Measurements from ENCODE around the gene SMAD1.
"Not testable (repeated sequence)": the region's sequence is repeated elsewhere in the genome, so short reads cannot be mapped to it uniquely, and the experiment has no call there.

Gene SMAD1

GRCh38 chr4:145513020-145513621 is 31.5 kb downstream of the SMAD1 start:
- no peak for DNase-seq
- in situ Hi-C loops (cut with HindIII; ENCODE audit: low pct_ligation_motif_present, low pct_unique_long_range_greater_than_20kb, low sequenced_read_pairs), result no loop called here

- no peak for DNase-seq
- in situ Hi-C loops (cut with HindIII; ENCODE audit: low pct_ligation_motif_present, low pct_unique_long_range_greater_than_20kb, low sequenced_read_pairs), result no loop called here
Observed at GRCh38 chr4:145520172-145520571, 38.5 kb downstream of the SMAD1 start.

- no peak for DNase-seq
- in situ Hi-C loops (cut with HindIII; ENCODE audit: low pct_ligation_motif_present, low pct_unique_long_range_greater_than_20kb, low sequenced_read_pairs), result no loop called here
Observed at GRCh38 chr4:145521282-145521681, 39.6 kb downstream of the SMAD1 start.

GRCh38 chr4:145523117-145523516 is 41.5 kb downstream of the SMAD1 start:
- no peak for DNase-seq
- in situ Hi-C loops (cut with HindIII; ENCODE audit: low pct_ligation_motif_present, low pct_unique_long_range_greater_than_20kb, low sequenced_read_pairs), result no loop called here

- DNase-seq, result no peak
- in situ Hi-C loops (cut with HindIII; ENCODE audit: low pct_ligation_motif_present, low pct_unique_long_range_greater_than_20kb, low sequenced_read_pairs), result no loop called here
Observed at GRCh38 chr4:145524552-145524951, 42.9 kb downstream of the SMAD1 start.

- in situ Hi-C loops (cut with HindIII; ENCODE audit: low pct_ligation_motif_present, low pct_unique_long_range_greater_than_20kb, low sequenced_read_pairs), result no loop called here
- DNase-seq, result no peak
Observed at GRCh38 chr4:145525291-145525740, 43.7 kb downstream of the SMAD1 start.

GRCh38 chr4:145527773-145528172 is 46.1 kb downstream of the SMAD1 start:
- DNase-seq, result no peak
- in situ Hi-C loops (cut with HindIII; ENCODE audit: low pct_ligation_motif_present, low pct_unique_long_range_greater_than_20kb, low sequenced_read_pairs), result no loop called here

- in situ Hi-C loops (cut with HindIII; ENCODE audit: low pct_ligation_motif_present, low pct_unique_long_range_greater_than_20kb, low sequenced_read_pairs), result no loop called here
Observed at GRCh38 chr4:145528601-145529000, 46.9 kb downstream of the SMAD1 start.

GRCh38 chr4:145530189-145530588 is 48.5 kb downstream of the SMAD1 start:
- in situ Hi-C loops (cut with HindIII; ENCODE audit: low pct_ligation_motif_present, low pct_unique_long_range_greater_than_20kb, low sequenced_read_pairs), result no loop called here
- no peak for DNase-seq

More at GRCh38 chr4:145528601-145529000, 46.9 kb downstream of the SMAD1 start:
- peak; percentile 27 for DNase-seq

GRCh38 chr4:145530662-145531061 is 49.0 kb downstream of the SMAD1 start:
- in situ Hi-C loops (cut with HindIII; ENCODE audit: low pct_ligation_motif_present, low pct_unique_long_range_greater_than_20kb, low sequenced_read_pairs), result no loop called here
- no peak for DNase-seq

GRCh38 chr4:145531223-145531622 is 49.6 kb downstream of the SMAD1 start:
- DNase-seq, result no peak
- in situ Hi-C loops (cut with HindIII; ENCODE audit: low pct_ligation_motif_present, low pct_unique_long_range_greater_than_20kb, low sequenced_read_pairs), result no loop called here

- in situ Hi-C loops (cut with HindIII; ENCODE audit: low pct_ligation_motif_present, low pct_unique_long_range_greater_than_20kb, low sequenced_read_pairs), result no loop called here
- no peak for DNase-seq
Observed at GRCh38 chr4:145531859-145532258, 50.2 kb downstream of the SMAD1 start.

- in situ Hi-C loops (cut with HindIII; ENCODE audit: low pct_ligation_motif_present, low pct_unique_long_range_greater_than_20kb, low sequenced_read_pairs), result no loop called here
- no peak for DNase-seq
Observed at GRCh38 chr4:145533001-145533400, 51.3 kb downstream of the SMAD1 start.

- DNase-seq; in situ Hi-C loops (cut with HindIII; ENCODE audit: low pct_ligation_motif_present, low pct_unique_long_range_greater_than_20kb, low sequenced_read_pairs): not testable (repeated sequence)
Observed at GRCh38 chr4:145533415-145533814, 51.8 kb downstream of the SMAD1 start.

GRCh38 chr4:145533961-145534360 is 52.3 kb downstream of the SMAD1 start:
- in situ Hi-C loops (cut with HindIII; ENCODE audit: low pct_ligation_motif_present, low pct_unique_long_range_greater_than_20kb, low sequenced_read_pairs), result no loop called here
- no peak for DNase-seq

- in situ Hi-C loops (cut with HindIII; ENCODE audit: low pct_ligation_motif_present, low pct_unique_long_range_greater_than_20kb, low sequenced_read_pairs), result no loop called here
- no peak for DNase-seq
Observed at GRCh38 chr4:145535202-145535601, 53.5 kb downstream of the SMAD1 start.

GRCh38 chr4:145536044-145536443 is 54.4 kb downstream of the SMAD1 start:
- no peak for DNase-seq
- in situ Hi-C loops (cut with HindIII; ENCODE audit: low pct_ligation_motif_present, low pct_unique_long_range_greater_than_20kb, low sequenced_read_pairs), result no loop called here

- DNase-seq, result no peak
- in situ Hi-C loops (cut with HindIII; ENCODE audit: low pct_ligation_motif_present, low pct_unique_long_range_greater_than_20kb, low sequenced_read_pairs), result no loop called here
Observed at GRCh38 chr4:145538596-145538995, 56.9 kb downstream of the SMAD1 start.

- DNase-seq, result no peak
- in situ Hi-C loops (cut with HindIII; ENCODE audit: low pct_ligation_motif_present, low pct_unique_long_range_greater_than_20kb, low sequenced_read_pairs), result no loop called here
Observed at GRCh38 chr4:145539671-145540070, 58.0 kb downstream of the SMAD1 start.

GRCh38 chr4:145540235-145540634 is 58.6 kb downstream of the SMAD1 start:
- in situ Hi-C loops (cut with HindIII; ENCODE audit: low pct_ligation_motif_present, low pct_unique_long_range_greater_than_20kb, low sequenced_read_pairs), result no loop called here

GRCh38 chr4:145541346-145541745 is 59.7 kb downstream of the SMAD1 start:
- in situ Hi-C loops (cut with HindIII; ENCODE audit: low pct_ligation_motif_present, low pct_unique_long_range_greater_than_20kb, low sequenced_read_pairs), result no loop called here
- no peak for DNase-seq

More at GRCh38 chr4:145540235-145540634, 58.6 kb downstream of the SMAD1 start:
- no peak for DNase-seq
